PC-9 (cell line): Measurements from ENCODE around the gene SNCB. TPM values are rescaled to one million over a fixed set of nuclear protein-coding genes. Genes with fewer than 3 reads are reported as not detected.

ENCODE experiments used
- BruUV-seq: library from RNA; stranded (reverse); fragments of 400-500 nt; replicated peaks from 2 replicates; lab custom pipeline; 2021; lab: Mats Ljungman, UMichigan
- CTCF ChIA-PET: fragments of 300-600 bp; sonication (Branson Sonifier 250); formaldehyde crosslinking; loops from one replicate; lab custom pipeline; 2022; ENCODE audit warnings: antibody characterized with exemption; lab: Charles Lee
- POLR2A ChIA-PET: fragments of 300-600 bp; sonication (Branson Sonifier 250); formaldehyde crosslinking; loops from one replicate; lab custom pipeline; 2022; ENCODE audit warnings: antibody characterized with exemption; ENCODE audit not compliant: unreplicated experiment; lab: Charles Lee
- DNase-seq, 2 experiments: peaks; one replicate each; pipeline versions ENCODE4 v3.0.0 to v3.0.0-alpha.2; 2015 to 2022; ENCODE audit warnings: mixed read lengths in 1 of 2
- H2AFZ ChIP-seq: fragments of 200-600 bp; sonication (generic); 2 replicates; pipeline ENCODE4 v1.8.1; 2017; ENCODE audit warnings: antibody characterized with exemption
- H3F3A ChIP-seq: fragments of 200-600 bp; sonication (generic); 2 replicates; pipeline ENCODE4 v1.8.1; 2017; ENCODE audit warnings: antibody characterized with exemption, mild to moderate bottlenecking, low read depth; ENCODE audit not compliant: insufficient read depth
- H3K27ac ChIP-seq: fragments of 200-600 bp; sonication (generic); 2 replicates; pipeline ENCODE4 v1.6.1; 2016; ENCODE audit warnings: mixed run types
- H3K27me3 ChIP-seq: fragments of 200-600 bp; sonication (generic); 2 replicates; pipeline ENCODE4 v1.6.1; 2016; ENCODE audit warnings: low read depth, mixed run types; ENCODE audit not compliant: insufficient read depth
- H3K36me3 ChIP-seq: fragments of 200-600 bp; sonication (generic); 2 replicates; pipeline ENCODE4 v1.6.1; 2016; ENCODE audit warnings: low read depth, mixed run types
- H3K4me1 ChIP-seq: fragments of 200-600 bp; sonication (generic); replicated peaks from 2 replicates; pipeline ENCODE4 v1.6.1; 2016; ENCODE audit warnings: mixed run types; ENCODE audit not compliant: insufficient read depth
- H3K4me2 ChIP-seq: fragments of 200-600 bp; sonication (generic); 2 replicates; pipeline ENCODE4 v1.6.1; 2017; ENCODE audit warnings: mixed run types
- H3K4me3 ChIP-seq: fragments of 200-600 bp; sonication (generic); 2 replicates; pipeline ENCODE4 v1.6.1; 2016; ENCODE audit warnings: mixed run types
- H3K79me2 ChIP-seq: fragments of 200-600 bp; sonication (generic); 2 replicates; pipeline ENCODE4 v1.6.1; 2017; ENCODE audit warnings: low read depth, mixed run types
- H3K9me2 ChIP-seq: fragments of 200-600 bp; sonication (generic); 2 replicates; pipeline ENCODE4 v1.8.1; 2017; ENCODE audit warnings: mild to moderate bottlenecking; ENCODE audit not compliant: insufficient read depth
- H3K9me3 ChIP-seq: fragments of 200-600 bp; sonication (generic); 2 replicates; pipeline ENCODE4 v1.8.1; 2016; ENCODE audit warnings: low read depth; ENCODE audit not compliant: insufficient read depth
- H4K20me1 ChIP-seq: fragments of 200-600 bp; sonication (generic); 2 replicates; pipeline ENCODE4 v1.8.1; 2017; ENCODE audit not compliant: insufficient read depth
- EZH2 ChIP-seq: fragments of 200-600 bp; sonication (generic); IDR thresholded peaks from 2 replicates; pipeline ENCODE4 v1.8.0; 2017; ENCODE audit warnings: antibody characterized with exemption, low read depth
- intact Hi-C: fragments of 100-400 bp; cut with micrococcal nuclease; formaldehyde crosslinking; loops from one replicate; pipeline ENCODE4 v1.10.0; 2022; ENCODE audit not compliant: unreplicated experiment
- total RNA-seq: library from RNA; stranded (reverse); gene quantifications from 2 replicates; pipeline ENCODE4 v1.2.3, GENCODE V29; 2021
- TF ChIP-seq, protein P1 (sequence below): fragments of 200-600 bp; sonication (generic); conservative IDR thresholded peaks from 2 replicates; pipeline ENCODE4 v1.6.1; 2017; ENCODE audit warnings: mixed run types, antibody characterized with exemption, mild to moderate bottlenecking, moderate library complexity

SNCB gene
- total RNA-seq, 1 experiment from 2014 or later = not detected

DNA sequence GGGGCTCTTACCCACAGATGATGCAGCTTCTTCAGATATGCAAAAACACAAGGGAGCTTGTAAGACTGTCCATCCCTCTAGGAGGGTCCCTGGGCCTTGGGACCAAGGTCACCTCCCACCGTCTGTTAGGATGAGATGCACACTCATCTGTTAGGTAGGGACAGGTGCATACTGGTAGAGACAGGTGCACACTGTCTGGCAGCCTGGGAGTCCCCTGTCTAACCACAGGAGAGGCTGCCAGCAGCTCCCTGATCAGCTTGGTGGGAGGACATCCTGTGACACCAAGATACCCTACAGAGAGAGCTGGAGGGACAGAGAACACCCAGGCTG, 30.2 kb upstream of the SNCB start:
- POLR2A ChIA-PET = interaction anchor here (0.5 to 0.6 kb wide), 6 partner anchors 11 to 450 kb away, joined by 3 to 5 read pairs (median 4); no protein-coding TSS in a partner anchor
- no peaks in the 10 kb centered on the region for H3K79me2 ChIP-seq
- H3K27ac ChIP-seq = no peak overlapping the region
- H3F3A ChIP-seq = peaks cover 5% of the 10 kb centered on the region; the same call in 1 of the 2 replicates
- no peaks in the 10 kb centered on the region for H4K20me1 ChIP-seq
- CTCF ChIA-PET = interaction anchor here (0.5 to 1.7 kb wide), 31 partner anchors 9 to 1820 kb away, joined by 3 to 19 read pairs (median 3); partner anchors contain the start of gene RNF44
- H3K9me3 ChIP-seq = no peaks in the 10 kb centered on the region
- no TSS peak for BruUV-seq
- intact Hi-C loops = loop anchor here (2.0 kb wide), 4 partner anchors 84 to 298 kb away; no protein-coding TSS in a partner anchor
- H3K4me2 ChIP-seq = no peak overlapping the region
- no peaks in the 10 kb centered on the region for H3K9me2 ChIP-seq
- no peaks in the 10 kb centered on the region for H3K36me3 ChIP-seq
- no peak overlapping the region for H3K4me3 ChIP-seq
- H3K4me1 ChIP-seq = no peaks in the 10 kb centered on the region
- no peaks in the 10 kb centered on the region for H3K27me3 ChIP-seq
- H2AFZ ChIP-seq = no peak overlapping the region
- no peak for TF ChIP-seq EZH2
- TF ChIP-seq, protein P1, sequence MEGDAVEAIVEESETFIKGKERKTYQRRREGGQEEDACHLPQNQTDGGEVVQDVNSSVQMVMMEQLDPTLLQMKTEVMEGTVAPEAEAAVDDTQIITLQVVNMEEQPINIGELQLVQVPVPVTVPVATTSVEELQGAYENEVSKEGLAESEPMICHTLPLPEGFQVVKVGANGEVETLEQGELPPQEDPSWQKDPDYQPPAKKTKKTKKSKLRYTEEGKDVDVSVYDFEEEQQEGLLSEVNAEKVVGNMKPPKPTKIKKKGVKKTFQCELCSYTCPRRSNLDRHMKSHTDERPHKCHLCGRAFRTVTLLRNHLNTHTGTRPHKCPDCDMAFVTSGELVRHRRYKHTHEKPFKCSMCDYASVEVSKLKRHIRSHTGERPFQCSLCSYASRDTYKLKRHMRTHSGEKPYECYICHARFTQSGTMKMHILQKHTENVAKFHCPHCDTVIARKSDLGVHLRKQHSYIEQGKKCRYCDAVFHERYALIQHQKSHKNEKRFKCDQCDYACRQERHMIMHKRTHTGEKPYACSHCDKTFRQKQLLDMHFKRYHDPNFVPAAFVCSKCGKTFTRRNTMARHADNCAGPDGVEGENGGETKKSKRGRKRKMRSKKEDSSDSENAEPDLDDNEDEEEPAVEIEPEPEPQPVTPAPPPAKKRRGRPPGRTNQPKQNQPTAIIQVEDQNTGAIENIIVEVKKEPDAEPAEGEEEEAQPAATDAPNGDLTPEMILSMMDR = no peak
- DNase-seq = no peak

DNA sequence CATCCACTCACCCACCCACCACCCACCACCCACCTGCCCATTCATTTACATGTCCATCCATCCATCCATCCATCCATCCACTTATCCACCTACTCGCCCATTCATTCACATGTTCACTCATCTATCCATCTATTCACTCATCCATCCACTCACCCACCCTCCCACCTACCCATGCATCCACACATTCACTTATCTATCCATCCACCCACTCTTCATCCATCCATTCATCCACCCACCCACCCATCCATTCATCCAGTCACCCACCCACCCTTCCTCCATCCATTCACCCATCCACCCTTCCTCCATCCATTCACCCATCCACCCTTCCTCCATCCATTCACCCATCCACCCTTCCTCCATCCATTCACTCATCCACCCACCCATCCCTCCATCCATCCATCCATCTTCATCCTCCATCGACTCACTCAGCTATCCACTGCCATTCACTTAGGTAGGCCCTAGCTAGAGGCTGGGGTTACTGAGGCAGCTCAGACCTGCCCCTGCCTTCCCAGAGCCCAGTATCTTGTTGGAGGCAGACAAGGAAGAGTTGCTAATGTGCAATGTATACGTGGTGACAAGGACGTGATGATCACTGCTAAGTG, 29.6 kb upstream of the SNCB start:
- no TSS peak for BruUV-seq
- TF ChIP-seq EZH2 = no peak
- TF ChIP-seq, protein P1 = no peak
- H3K4me2 ChIP-seq = no peak overlapping the region
- intact Hi-C loops = loop anchor here (2.0 kb wide), 4 partner anchors 85 to 299 kb away; no protein-coding TSS in a partner anchor
- no peaks in the 10 kb centered on the region for H3K9me2 ChIP-seq
- no peaks in the 10 kb centered on the region for H4K20me1 ChIP-seq
- ChIA-PET CTCF (interaction anchor here (0.5 to 1.7 kb wide), 27 partner anchors 10 to 534 kb away, joined by 3 to 19 read pairs (median 3); partner anchors contain the start of gene RNF44), POLR2A (interaction anchor here (0.5 to 0.6 kb wide), 4 partner anchors 11 to 451 kb away, joined by 3 to 5 read pairs (median 4); no protein-coding TSS in a partner anchor)
- no peaks in the 10 kb centered on the region for H3K9me3 ChIP-seq
- H3K27ac ChIP-seq = no peak overlapping the region
- H3K4me1 ChIP-seq = no peaks in the 10 kb centered on the region
- no peaks in the 10 kb centered on the region for H3K79me2 ChIP-seq
- no peak overlapping the region for H2AFZ ChIP-seq
- DNase-seq = no peak
- H3F3A ChIP-seq = peaks cover 5% of the 10 kb centered on the region; the same call in 1 of the 2 replicates
- no peaks in the 10 kb centered on the region for H3K36me3 ChIP-seq
- no peaks in the 10 kb centered on the region for H3K27me3 ChIP-seq
- no peak overlapping the region for H3K4me3 ChIP-seq

DNA sequence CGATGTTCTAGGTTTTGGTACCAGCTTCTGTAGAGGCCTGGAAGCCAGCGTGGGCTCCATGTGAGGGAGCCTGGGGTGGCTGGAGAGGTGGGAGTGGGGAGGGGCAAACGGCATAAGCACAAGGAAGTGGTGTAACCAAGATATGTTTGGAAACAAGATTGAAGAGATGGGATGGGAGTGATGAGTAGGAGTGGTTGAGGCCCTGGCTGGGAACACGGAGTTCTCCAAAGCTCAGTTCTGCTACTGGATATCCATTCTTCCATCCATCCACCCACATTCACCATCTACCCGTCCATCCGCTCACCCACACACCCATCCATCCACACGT, 29.1 kb upstream of the SNCB start:
- DNase-seq = no peak
- CTCF ChIA-PET = interaction anchor here (0.5 to 1.2 kb wide), 3 partner anchors 11 to 471 kb away, joined by 3 to 4 read pairs (median 3); no protein-coding TSS in a partner anchor
- H3K4me2 ChIP-seq = no peak overlapping the region
- no peak overlapping the region for H2AFZ ChIP-seq
- intact Hi-C loops = no loop called here
- H4K20me1 ChIP-seq = no peaks in the 10 kb centered on the region
- H3K9me3 ChIP-seq = no peaks in the 10 kb centered on the region
- no peaks in the 10 kb centered on the region for H3K27me3 ChIP-seq
- no peaks in the 10 kb centered on the region for H3K79me2 ChIP-seq
- no TSS peak for BruUV-seq
- no peaks in the 10 kb centered on the region for H3K36me3 ChIP-seq
- POLR2A ChIA-PET = no interaction called here
- H3K4me3 ChIP-seq = no peak overlapping the region
- no peaks in the 10 kb centered on the region for H3K9me2 ChIP-seq
- no peaks in the 10 kb centered on the region for H3K4me1 ChIP-seq
- no peak for TF ChIP-seq EZH2
- TF ChIP-seq, protein P1 = no peak
- H3K27ac ChIP-seq = no peak overlapping the region
- peaks cover 5% of the 10 kb centered on the region; the same call in 1 of the 2 replicates for H3F3A ChIP-seq
